PC-9 (cell line): ENCODE measurements around the gene KCNJ15. TPM values are rescaled to one million over a fixed set of nuclear protein-coding genes. Genes with fewer than 3 reads are reported as not detected.

Experiments
- BruUV-seq: library from RNA; stranded (reverse); fragments of 400-500 nt; replicated peaks from 2 replicates; lab custom pipeline; 2021; lab: Mats Ljungman, UMichigan
- CTCF ChIA-PET: fragments of 300-600 bp; sonication (Branson Sonifier 250); formaldehyde crosslinking; loops from one replicate; lab custom pipeline; 2022; ENCODE audit warnings: antibody characterized with exemption; lab: Charles Lee
- POLR2A ChIA-PET: fragments of 300-600 bp; sonication (Branson Sonifier 250); formaldehyde crosslinking; loops from one replicate; lab custom pipeline; 2022; ENCODE audit warnings: antibody characterized with exemption; ENCODE audit not compliant: unreplicated experiment; lab: Charles Lee
- DNase-seq, 2 experiments: peaks; one replicate each; pipeline versions ENCODE4 v3.0.0 to v3.0.0-alpha.2; 2015 to 2022; ENCODE audit warnings: mixed read lengths in 1 of 2
- H2AFZ ChIP-seq: fragments of 200-600 bp; sonication (generic); 2 replicates; pipeline ENCODE4 v1.8.1; 2017; ENCODE audit warnings: antibody characterized with exemption
- H3F3A ChIP-seq: fragments of 200-600 bp; sonication (generic); 2 replicates; pipeline ENCODE4 v1.8.1; 2017; ENCODE audit warnings: antibody characterized with exemption, mild to moderate bottlenecking, low read depth; ENCODE audit not compliant: insufficient read depth
- H3K27ac ChIP-seq: fragments of 200-600 bp; sonication (generic); 2 replicates; pipeline ENCODE4 v1.6.1; 2016; ENCODE audit warnings: mixed run types
- H3K27me3 ChIP-seq: fragments of 200-600 bp; sonication (generic); 2 replicates; pipeline ENCODE4 v1.6.1; 2016; ENCODE audit warnings: low read depth, mixed run types; ENCODE audit not compliant: insufficient read depth
- H3K36me3 ChIP-seq: fragments of 200-600 bp; sonication (generic); 2 replicates; pipeline ENCODE4 v1.6.1; 2016; ENCODE audit warnings: low read depth, mixed run types
- H3K4me1 ChIP-seq: fragments of 200-600 bp; sonication (generic); replicated peaks from 2 replicates; pipeline ENCODE4 v1.6.1; 2016; ENCODE audit warnings: mixed run types; ENCODE audit not compliant: insufficient read depth
- H3K4me2 ChIP-seq: fragments of 200-600 bp; sonication (generic); 2 replicates; pipeline ENCODE4 v1.6.1; 2017; ENCODE audit warnings: mixed run types
- H3K4me3 ChIP-seq: fragments of 200-600 bp; sonication (generic); 2 replicates; pipeline ENCODE4 v1.6.1; 2016; ENCODE audit warnings: mixed run types
- H3K79me2 ChIP-seq: fragments of 200-600 bp; sonication (generic); 2 replicates; pipeline ENCODE4 v1.6.1; 2017; ENCODE audit warnings: low read depth, mixed run types
- H3K9me2 ChIP-seq: fragments of 200-600 bp; sonication (generic); 2 replicates; pipeline ENCODE4 v1.8.1; 2017; ENCODE audit warnings: mild to moderate bottlenecking; ENCODE audit not compliant: insufficient read depth
- H3K9me3 ChIP-seq: fragments of 200-600 bp; sonication (generic); 2 replicates; pipeline ENCODE4 v1.8.1; 2016; ENCODE audit warnings: low read depth; ENCODE audit not compliant: insufficient read depth
- H4K20me1 ChIP-seq: fragments of 200-600 bp; sonication (generic); 2 replicates; pipeline ENCODE4 v1.8.1; 2017; ENCODE audit not compliant: insufficient read depth
- CTCF ChIP-seq: fragments of 200-600 bp; sonication (generic); conservative IDR thresholded peaks from 2 replicates; pipeline ENCODE4 v1.6.1; 2017; ENCODE audit warnings: mixed run types, antibody characterized with exemption, mild to moderate bottlenecking, moderate library complexity
- EZH2 ChIP-seq: fragments of 200-600 bp; sonication (generic); IDR thresholded peaks from 2 replicates; pipeline ENCODE4 v1.8.0; 2017; ENCODE audit warnings: antibody characterized with exemption, low read depth
- intact Hi-C: fragments of 100-400 bp; cut with micrococcal nuclease; formaldehyde crosslinking; loops from one replicate; pipeline ENCODE4 v1.10.0; 2022; ENCODE audit not compliant: unreplicated experiment
- total RNA-seq: library from RNA; stranded (reverse); gene quantifications from 2 replicates; pipeline ENCODE4 v1.2.3, GENCODE V29; 2021

Gene KCNJ15
- total RNA-seq, 1 experiment from 2014 or later = not detected

- Histone ChIP-seq H3F3A (no peaks in the 10 kb centered on the region), H3K4me3 (no peak overlapping the region), H3K9me2 (no peaks in the 10 kb centered on the region), H3K79me2 (no peaks in the 10 kb centered on the region), H4K20me1 (no peaks in the 10 kb centered on the region), H3K27me3 (peaks cover 4% of the 10 kb centered on the region; the same call in 1 of the 2 replicates), H3K27ac (no peak overlapping the region), H2AFZ (no peak overlapping the region), H3K4me1 (no peaks in the 10 kb centered on the region), H3K9me3 (no peaks in the 10 kb centered on the region), H3K4me2 (no peak overlapping the region), H3K36me3 (no peaks in the 10 kb centered on the region)
- intact Hi-C loops = no loop called here
- CTCF ChIA-PET = no interaction called here
- BruUV-seq = no TSS peak
- TF ChIP-seq EZH2 (no peak), CTCF (no peak)
- DNase-seq = no peak
- POLR2A ChIA-PET = no interaction called here
Measured at GRCh38 chr21:38243732-38244406, 12.9 kb upstream of the KCNJ15 start.

DNA sequence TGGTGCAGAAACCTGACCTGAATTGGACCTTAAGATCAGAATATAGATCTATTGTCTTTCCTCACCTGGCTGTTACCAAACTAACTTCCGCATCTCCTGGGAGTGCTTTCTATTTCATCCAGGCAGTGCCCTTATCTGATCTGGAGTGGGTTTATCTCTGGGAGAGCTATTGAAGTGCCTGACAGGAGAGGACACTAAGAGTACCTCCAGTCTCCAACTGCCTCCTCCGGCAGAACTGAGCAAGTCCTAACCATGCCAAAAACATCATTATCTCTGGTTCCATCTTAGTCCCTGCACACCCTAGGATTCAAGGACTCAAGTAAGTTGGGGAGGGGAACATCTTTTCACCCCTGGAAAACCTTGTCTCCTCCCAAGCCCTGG, 12.4 kb upstream of the KCNJ15 start:
- Histone ChIP-seq H3K4me2 (no peak overlapping the region), H3K27me3 (peaks cover 4% of the 10 kb centered on the region; the same call in 1 of the 2 replicates), H4K20me1 (no peaks in the 10 kb centered on the region), H3K36me3 (no peaks in the 10 kb centered on the region), H3K9me3 (no peaks in the 10 kb centered on the region), H3K27ac (no peak overlapping the region), H3K9me2 (no peaks in the 10 kb centered on the region), H3K79me2 (no peaks in the 10 kb centered on the region), H2AFZ (no peak overlapping the region), H3F3A (no peaks in the 10 kb centered on the region), H3K4me1 (no peaks in the 10 kb centered on the region), H3K4me3 (no peak overlapping the region)
- no TSS peak for BruUV-seq
- ChIA-PET POLR2A (no interaction called here), CTCF (no interaction called here)
- no peak for TF ChIP-seq EZH2
- no peak for TF ChIP-seq CTCF
- DNase-seq = no peak
- intact Hi-C loops = no loop called here

GRCh38 chr21:38244885-38245869, 11.6 kb upstream of the KCNJ15 start:
- Histone ChIP-seq H2AFZ (no peak overlapping the region), H3K27me3 (peaks cover 4% of the 10 kb centered on the region; the same call in 1 of the 2 replicates), H3K4me3 (no peak overlapping the region), H3K27ac (no peak overlapping the region), H3K36me3 (no peaks in the 10 kb centered on the region), H3K79me2 (no peaks in the 10 kb centered on the region), H4K20me1 (no peaks in the 10 kb centered on the region), H3K4me2 (no peak overlapping the region), H3K9me3 (no peaks in the 10 kb centered on the region), H3K9me2 (no peaks in the 10 kb centered on the region), H3K4me1 (no peaks in the 10 kb centered on the region), H3F3A (no peaks in the 10 kb centered on the region)
- POLR2A ChIA-PET = no interaction called here
- intact Hi-C loops = no loop called here
- BruUV-seq = no TSS peak
- CTCF ChIA-PET = no interaction called here
- TF ChIP-seq CTCF = no peak
- TF ChIP-seq EZH2 = no peak
- no peak for DNase-seq
